GM18498 (cell line): ENCODE measurements around the gene SIL1.
"Not testable (repeated sequence)": the region's sequence is repeated elsewhere in the genome, so short reads cannot be mapped to it uniquely, and the experiment has no call there.

Experiments used
- ATAC-seq: cut with Tn5 transposase; IDR thresholded peaks from one replicate; pipeline ENCODE4 v1.9.1; 2021; ENCODE audit warnings: mild to moderate bottlenecking, moderate library complexity; ENCODE audit not compliant: unreplicated experiment

The SIL1 gene

GRCh38 chr5:139197710-139198669 lies at the start of gene SIL1:
TSS of gene SIL1 (minus strand) at chr5:139198368. CDS start at chr5:139127843, 70,525 bp downstream.
- peak; percentile 98 for ATAC-seq

- ATAC-seq, result no peak
These were observed 48.2 kb upstream of the SIL1 start for GRCh38 chr5:139246394-139246793.

DNA sequence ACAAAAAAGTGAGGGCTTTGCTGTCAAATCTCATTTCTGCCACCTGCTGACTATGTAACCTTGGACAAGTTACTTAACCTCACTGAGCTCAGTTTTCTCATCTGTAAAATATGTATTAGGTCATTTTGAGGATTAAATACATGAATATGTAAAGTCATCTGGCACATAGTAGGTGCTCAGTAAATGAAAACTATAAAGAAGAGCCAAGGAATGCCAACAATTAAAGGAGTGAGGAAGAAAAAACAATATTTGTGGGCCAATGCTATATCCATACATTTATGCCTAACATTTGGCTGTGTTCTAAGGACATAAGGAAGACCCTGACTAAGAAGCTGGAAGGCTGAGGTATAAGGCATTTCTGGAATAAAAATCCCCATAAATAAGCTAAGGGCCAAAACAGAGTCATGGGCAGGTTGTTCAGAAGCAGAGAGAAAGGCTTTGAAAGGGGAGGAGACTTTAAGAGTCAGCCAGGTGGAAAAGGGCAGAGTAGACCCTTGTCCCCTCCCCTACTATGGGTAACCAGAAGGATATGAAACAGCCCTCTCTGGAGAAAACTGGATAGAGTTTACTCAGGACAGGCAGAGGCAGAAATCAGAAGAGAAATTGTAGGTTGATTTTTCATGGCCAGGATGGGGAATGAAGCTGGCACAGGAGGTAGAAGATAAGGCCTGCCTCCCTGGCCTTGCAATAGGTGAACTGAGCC lies 47.6 kb upstream of the SIL1 start:
- ATAC-seq, result no peak

DNA sequence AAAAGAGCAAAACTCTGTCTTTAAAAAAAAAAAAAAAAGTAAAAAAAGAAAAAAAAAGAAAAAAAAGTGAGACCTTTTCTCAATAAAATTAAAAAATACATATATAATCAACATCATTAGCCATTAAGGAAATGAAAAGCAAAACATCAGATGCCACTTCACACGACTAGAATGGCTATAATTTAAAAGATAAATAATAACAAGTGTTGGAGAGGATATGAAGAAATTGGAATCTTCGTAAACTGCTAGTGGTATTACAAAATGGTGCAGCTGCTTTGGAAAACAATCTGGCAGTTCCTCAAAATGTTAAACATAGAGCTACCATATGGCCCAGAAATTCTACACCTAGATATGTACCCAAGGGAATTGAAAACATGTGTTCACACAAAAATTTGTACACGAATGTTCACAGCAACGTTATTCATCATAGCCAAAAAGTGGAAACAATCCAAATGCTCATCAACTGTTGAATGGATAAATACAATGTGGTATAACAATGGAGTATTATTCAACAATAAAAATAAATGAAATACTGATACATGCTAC lies 45.3 kb upstream of the SIL1 start:
- no peak for ATAC-seq

GRCh38 chr5:139241139-139241538 lies 43.0 kb upstream of the SIL1 start:
- no peak for ATAC-seq

DNA sequence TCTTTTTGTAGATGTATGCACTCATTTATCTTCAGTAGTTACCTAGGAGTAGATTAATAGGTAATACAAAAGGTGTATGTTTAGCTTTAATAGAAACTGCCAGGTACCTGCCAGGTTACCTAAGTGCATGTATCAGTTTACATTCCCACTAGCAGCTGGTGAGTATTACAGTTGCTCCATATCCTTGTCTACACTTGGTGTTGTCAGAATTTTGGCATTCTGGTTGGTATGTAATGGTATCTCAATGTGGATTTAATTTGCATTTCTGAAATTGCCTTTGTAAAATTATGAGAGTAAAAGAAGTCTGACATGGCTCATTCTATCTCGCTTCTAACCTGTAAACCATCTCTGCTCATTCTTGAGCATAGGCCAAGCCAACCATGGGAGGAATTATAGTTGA lies 38.3 kb upstream of the SIL1 start:
- ATAC-seq, result no peak

DNA sequence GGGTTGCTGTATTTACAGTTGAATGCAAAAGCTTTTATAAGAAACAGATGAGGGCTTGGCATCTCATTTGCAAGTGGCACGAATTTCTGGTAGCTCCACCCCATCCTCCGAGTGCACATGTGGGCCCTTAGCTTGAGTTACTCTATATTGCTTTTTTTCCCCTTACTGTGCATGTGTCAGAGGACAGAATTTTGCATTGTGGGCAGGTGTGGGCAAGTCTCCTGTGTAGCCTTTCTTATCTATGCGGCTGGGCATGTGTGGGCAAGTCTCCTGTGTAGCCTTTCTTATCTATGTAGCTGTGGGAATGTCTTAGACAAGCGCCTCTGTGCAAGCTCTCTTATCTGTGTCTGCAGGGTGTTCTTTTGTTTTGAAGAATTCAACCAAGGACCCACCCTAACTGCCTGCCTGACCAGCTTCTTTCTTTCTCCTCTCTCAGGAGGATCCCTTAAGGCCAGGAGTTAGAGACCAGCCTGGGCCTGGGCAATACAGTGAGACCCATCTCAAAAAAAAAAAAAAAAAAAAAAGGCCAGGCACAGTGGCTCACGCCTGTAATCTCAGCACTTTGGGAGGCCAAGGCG lies 34.1 kb upstream of the SIL1 start:
- ATAC-seq, result no peak

GRCh38 chr5:139228201-139228803 lies 30.1 kb upstream of the SIL1 start:
- ATAC-seq, result no peak

- no peak for ATAC-seq
These were observed 28.0 kb upstream of the SIL1 start for GRCh38 chr5:139226131-139226530.

DNA sequence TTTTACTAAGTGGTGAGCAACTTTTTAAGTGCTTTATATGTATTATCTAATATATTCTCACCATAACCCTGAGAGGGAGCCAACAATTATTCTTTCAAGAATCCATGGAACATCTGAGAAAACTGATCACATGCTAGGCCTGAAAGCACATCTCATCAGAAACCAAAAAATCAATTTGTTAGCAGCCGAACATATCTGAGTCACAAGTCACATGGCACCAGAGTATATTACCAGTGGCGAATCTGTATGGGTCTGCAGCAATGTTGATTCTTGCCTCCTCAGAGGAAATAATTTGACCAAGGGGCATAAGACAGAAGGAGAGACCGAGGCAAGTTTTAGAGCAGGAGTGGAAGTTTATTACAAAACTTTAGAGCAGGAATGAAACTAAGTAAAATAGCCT lies 25.3 kb upstream of the SIL1 start:
- no peak for ATAC-seq

DNA sequence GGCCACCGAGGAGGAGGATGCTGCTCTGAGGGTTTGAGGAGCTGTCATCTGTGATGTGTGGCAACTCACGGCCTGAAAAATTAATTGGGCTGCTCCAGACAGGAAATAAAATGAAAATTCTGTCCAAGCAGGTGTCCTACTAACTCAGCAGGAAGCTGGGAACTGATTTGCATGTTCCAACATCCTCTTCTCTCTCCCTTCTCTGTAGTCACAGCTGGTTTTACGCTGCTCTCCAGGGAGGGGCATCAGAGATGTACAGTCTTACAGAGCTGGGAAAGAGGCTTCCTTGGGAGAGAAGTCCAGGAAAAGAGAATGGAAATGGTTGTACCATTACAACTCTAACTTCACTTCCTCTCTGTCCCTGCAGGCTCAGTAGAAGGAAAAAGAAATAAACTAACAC lies 24.2 kb upstream of the SIL1 start:
- no peak for ATAC-seq

- ATAC-seq, result not testable (repeated sequence)
These were observed 19.9 kb upstream of the SIL1 start for GRCh38 chr5:139218038-139218437.

- no peak for ATAC-seq
These were observed 17.2 kb upstream of the SIL1 start for GRCh38 chr5:139215107-139215975.

DNA sequence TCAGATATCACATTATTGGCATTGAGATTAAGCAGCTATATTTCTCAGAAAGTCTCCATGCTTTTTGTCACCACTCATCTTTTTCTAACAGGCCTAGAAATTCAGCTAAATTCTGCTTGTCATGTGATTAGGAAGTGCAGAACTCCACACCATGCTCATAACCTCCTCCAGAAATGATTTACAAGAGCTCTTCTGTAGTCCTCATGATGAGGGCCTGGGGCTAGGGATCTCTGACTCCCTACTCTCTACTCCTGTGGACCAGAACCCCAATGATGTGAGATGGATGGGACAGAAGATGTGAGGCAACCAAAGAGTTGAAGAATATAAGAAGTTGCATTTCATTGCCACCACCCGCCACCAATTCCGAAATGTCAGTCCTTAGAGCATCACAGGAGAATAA lies 16.5 kb upstream of the SIL1 start:
- no peak for ATAC-seq

DNA sequence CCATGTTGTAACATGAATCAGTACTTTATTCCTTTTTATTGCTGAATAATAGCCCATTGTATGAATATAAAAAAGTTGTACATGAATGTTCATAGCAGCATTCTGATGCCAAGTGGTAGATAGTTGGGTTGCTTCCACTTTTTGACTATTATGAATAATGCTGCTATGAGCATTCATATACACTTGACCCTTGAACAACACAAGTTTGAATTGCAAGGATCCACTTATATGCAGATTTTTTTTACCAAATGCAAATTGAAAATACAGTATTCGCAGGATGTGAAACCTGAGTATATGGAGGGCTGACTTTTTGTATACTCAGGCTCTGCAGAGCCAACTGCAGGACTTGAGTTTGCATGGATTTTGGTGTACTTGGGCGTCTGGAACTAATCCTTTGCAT lies 14.7 kb upstream of the SIL1 start:
- ATAC-seq, result no peak

DNA sequence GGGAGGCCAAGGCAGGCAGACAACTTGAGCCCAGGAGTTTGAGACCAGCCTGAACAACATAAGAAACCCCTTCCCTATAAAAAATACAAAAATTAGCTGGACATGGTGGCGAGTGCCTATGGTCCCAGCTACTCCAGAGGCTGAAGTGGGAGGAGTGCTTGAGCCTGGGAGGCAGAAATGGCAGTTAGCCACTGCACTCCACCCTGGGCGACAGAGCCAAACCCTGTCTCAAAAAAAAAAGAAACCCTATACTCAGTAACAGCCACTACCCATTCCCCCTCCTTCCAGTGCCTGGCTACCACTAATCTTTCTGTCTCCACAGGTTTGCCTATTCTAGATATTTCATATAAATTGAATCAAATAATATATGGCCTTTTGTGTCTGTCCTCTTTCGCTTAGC lies 14.3 kb upstream of the SIL1 start:
- ATAC-seq, result no peak

- ATAC-seq, result no peak
These were observed 12.4 kb upstream of the SIL1 start for GRCh38 chr5:139210585-139210984.

- ATAC-seq, result no peak
These were observed 9.3 kb upstream of the SIL1 start for GRCh38 chr5:139207297-139208000.

GRCh38 chr5:139205586-139205985 lies 7.4 kb upstream of the SIL1 start:
- no peak for ATAC-seq
